ENCODE measurements around the gene WAPL. TPM values are rescaled to one million over a fixed set of nuclear protein-coding genes. Genes with fewer than 3 reads are reported as not detected.
A peak's percentile ranks its signal among the peaks of the same experiment; 100 is the strongest.

Gene WAPL
- total and polyA plus RNA-seq, 8 donors, result 28.2 to 48.0 (median 44.3) TPM

DNA sequence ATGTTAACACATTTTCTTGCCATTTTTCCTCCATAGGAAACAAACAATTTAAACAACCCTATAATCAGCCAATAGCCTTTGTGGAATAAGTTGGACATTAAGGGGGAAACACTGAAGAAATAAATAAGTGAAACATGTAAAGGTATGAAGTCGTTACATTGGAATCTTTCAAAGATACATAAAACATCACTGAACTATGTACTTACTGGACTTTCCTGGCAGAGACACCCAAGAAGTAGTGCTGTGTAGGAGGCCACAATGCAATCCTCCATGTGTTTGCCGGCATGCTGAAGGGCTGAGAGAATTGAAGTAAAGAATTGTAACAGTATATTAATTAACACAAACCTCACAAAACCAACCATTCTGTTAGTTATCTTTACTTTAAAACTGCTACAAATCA, 78.5 kb downstream of the WAPL start:
- H3K27me3 ChIP-seq, result no peaks in the 10 kb centered on the region
- H3K9me3 ChIP-seq, result no peaks in the 10 kb centered on the region
- no peak overlapping the region for H3K27ac ChIP-seq
- ATAC-seq (no peak), DNase-seq (no peak)
- H3K4me3 ChIP-seq, result no peak overlapping the region
- H3K4me1 ChIP-seq, result peaks cover 0 to 25% of the 10 kb centered on the region in 2 donors
- TF ChIP-seq, protein P1, sequence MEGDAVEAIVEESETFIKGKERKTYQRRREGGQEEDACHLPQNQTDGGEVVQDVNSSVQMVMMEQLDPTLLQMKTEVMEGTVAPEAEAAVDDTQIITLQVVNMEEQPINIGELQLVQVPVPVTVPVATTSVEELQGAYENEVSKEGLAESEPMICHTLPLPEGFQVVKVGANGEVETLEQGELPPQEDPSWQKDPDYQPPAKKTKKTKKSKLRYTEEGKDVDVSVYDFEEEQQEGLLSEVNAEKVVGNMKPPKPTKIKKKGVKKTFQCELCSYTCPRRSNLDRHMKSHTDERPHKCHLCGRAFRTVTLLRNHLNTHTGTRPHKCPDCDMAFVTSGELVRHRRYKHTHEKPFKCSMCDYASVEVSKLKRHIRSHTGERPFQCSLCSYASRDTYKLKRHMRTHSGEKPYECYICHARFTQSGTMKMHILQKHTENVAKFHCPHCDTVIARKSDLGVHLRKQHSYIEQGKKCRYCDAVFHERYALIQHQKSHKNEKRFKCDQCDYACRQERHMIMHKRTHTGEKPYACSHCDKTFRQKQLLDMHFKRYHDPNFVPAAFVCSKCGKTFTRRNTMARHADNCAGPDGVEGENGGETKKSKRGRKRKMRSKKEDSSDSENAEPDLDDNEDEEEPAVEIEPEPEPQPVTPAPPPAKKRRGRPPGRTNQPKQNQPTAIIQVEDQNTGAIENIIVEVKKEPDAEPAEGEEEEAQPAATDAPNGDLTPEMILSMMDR (IDR thresholded peaks at IDR 0.05), result no peak
- intact Hi-C loops (cut with DNase I), result no loop called here
- peaks cover 0 to 77% of the 10 kb centered on the region in 2 donors for H3K36me3 ChIP-seq

DNA sequence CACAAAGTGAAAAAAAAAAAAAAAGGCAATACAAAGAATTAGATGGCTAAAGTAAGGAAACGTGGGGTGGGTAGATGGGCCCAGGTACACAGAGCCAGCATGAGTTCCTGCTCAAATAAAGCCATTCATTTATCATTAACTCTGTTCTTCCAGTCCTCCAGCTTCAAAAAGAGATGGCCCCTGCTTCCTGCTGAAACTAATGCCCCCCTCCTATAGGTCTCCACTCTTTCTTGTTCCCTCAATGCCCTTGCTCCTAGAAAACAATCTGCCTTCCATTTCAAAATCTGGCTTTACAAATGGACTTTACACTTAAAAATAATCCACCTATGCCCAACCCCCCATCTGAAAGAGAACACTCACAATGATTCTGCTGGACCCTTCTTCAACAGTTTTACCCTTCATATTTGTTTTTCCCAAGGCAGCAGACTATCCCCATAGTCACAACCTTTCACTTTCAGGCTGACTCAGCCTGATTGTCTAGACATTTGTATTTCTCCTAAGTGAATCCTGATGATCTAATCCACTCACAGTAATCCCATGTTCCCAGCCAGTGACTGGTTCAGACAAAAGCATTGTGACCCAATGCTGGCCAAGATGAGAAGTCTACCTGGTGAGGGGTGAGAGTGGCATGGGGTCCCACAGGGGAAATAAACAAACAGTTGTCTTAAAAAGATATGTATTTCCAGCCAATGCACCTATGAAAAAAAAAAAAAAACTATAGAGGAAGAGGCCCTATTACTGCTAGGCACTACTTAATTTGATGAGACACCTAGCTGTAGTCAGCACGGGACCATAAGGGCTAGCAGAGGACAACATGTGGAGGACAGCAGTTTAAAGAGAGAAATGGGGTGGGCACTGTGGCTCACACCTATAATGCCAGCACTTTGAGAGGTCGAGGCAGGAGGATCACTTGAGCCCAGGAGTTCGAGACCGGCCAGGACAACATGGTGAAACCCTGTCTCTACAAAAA, 80.4 kb downstream of the WAPL start:
- ATAC-seq, result peak; percentile 48
- Histone ChIP-seq H3K9me3 (no peaks in the 10 kb centered on the region), H3K4me1 (peaks cover 0 to 24% of the 10 kb centered on the region in 2 donors), H3K36me3 (peaks cover 0 to 92% of the 10 kb centered on the region in 2 donors), H3K27ac (peak overlapping the region in 1 of 2 donors; percentile 38), H3K4me3 (no peak overlapping the region), H3K27me3 (no peaks in the 10 kb centered on the region)
- DNase-seq, result no peak
- TF ChIP-seq, protein P1 (IDR thresholded peaks at IDR 0.05), result no peak
- intact Hi-C loops (cut with DNase I), result no loop called here

DNA sequence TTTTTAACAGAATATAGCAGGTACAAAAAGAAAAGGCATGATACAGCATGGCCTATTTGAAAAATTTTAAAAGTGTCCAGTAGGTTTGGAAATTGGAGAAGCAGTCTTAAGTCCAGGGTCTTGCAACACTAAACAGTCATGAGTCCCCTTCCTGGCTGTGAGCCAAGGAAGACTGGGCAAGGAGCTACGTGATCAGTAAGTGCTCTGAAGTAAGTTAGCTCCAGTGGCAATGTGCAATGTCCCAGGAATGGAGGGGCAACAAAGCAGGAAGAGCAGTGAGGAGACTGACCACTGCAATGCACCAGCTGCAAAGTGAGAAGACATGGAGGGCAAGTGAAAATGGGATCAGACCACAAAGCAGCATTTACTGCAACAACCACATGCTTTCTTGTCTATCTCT, 82.0 kb downstream of the WAPL start:
- peak in 3 of 4 donors; percentile 38 to 78 (median 76) for DNase-seq
- peak overlapping the region in 1 of 2 donors; percentile 10 for H3K27ac ChIP-seq
- peaks cover 0 to 24% of the 10 kb centered on the region in 2 donors for H3K4me1 ChIP-seq
- intact Hi-C loops (cut with DNase I), result no loop called here
- H3K4me3 ChIP-seq, result no peak overlapping the region
- H3K36me3 ChIP-seq, result peaks cover 0 to 92% of the 10 kb centered on the region in 2 donors
- no peaks in the 10 kb centered on the region for H3K27me3 ChIP-seq
- TF ChIP-seq, protein P1 (IDR thresholded peaks at IDR 0.05), result no peak
- no peaks in the 10 kb centered on the region for H3K9me3 ChIP-seq
- peak; percentile 66 for ATAC-seq

DNA sequence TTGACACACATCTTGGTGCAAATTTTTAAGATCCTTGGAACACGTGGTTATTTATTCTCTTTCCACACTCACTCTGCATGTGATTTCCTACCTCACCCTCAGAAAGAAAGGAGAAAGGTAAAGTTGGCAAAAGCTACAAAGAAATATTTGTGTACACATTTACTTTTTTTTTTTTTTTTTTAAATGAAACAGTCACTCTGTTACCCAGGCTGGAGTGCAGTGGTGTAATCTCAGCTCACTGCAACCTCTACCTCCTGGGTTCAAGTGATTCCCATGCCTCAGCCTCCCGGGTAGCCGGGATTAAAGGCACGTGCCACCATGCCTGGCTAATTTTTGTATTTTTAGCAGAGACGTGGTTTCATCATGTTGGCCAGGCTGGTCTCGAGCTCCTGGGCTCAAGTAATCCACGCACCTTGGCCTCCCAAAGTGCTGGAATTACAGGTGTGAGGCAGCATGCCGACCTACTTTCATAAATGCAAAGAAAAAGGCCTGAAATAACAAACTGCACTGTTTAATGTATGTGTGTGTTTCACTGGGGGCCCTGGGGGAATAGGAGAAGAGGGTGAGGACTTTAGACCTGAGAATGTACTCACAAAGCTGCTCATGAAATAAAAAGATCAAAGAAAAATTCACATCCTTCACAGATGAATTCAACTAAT, 83.4 kb downstream of the WAPL start:
- TF ChIP-seq, protein P1 (IDR thresholded peaks at IDR 0.05), result no peak
- Histone ChIP-seq H3K4me3 (no peak overlapping the region), H3K36me3 (peaks cover 0 to 86% of the 10 kb centered on the region in 2 donors), H3K4me1 (peaks cover 0 to 24% of the 10 kb centered on the region in 2 donors), H3K9me3 (no peaks in the 10 kb centered on the region), H3K27me3 (no peaks in the 10 kb centered on the region), H3K27ac (no peak overlapping the region)
- intact Hi-C loops (cut with DNase I), result no loop called here
- no peak for ATAC-seq
- DNase-seq, result no peak

DNA sequence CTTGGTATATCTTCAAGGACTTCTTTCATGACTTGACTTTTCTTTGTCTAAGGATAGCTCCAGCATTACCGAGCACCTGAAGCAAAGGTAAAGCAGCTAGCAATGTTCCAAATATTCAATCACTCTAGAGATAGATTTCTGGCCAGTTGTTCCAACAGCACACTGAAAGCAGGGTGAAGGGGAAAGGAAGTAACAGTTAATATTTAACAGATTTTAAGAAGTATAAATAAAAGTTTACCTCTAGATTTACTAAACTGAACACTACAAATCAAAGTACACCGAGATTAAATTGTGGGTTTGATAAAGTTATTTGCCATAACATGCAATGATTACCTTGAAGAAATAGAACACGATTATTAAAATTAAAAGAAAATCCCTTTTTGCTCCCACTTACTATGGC, 84.1 kb downstream of the WAPL start:
- ATAC-seq, result no peak
- no peaks in the 10 kb centered on the region for H3K9me3 ChIP-seq

More for the DNA sequence above, 84.1 kb downstream of the WAPL start:
- intact Hi-C loops (cut with DNase I), result no loop called here
- H3K27ac ChIP-seq, result no peak overlapping the region
- no peak for DNase-seq
- TF ChIP-seq, protein P1 (IDR thresholded peaks at IDR 0.05), result no peak
- no peak overlapping the region for H3K4me3 ChIP-seq
- H3K36me3 ChIP-seq, result peaks cover 0 to 79% of the 10 kb centered on the region in 2 donors
- peaks cover 0 to 24% of the 10 kb centered on the region in 2 donors for H3K4me1 ChIP-seq
- no peaks in the 10 kb centered on the region for H3K27me3 ChIP-seq

All from left lung (tissue), 10 donors.